CD14-positive monocyte (primary cell): ENCODE results near the gene FBXO2. TPM values are rescaled to one million over a fixed set of nuclear protein-coding genes. Genes with fewer than 3 reads are reported as not detected.

Experiments
- DNase-seq, 3 donors: peaks; one replicate each; pipeline ENCODE4 v3.0.0-alpha.2; 2011 to 2022
- H2AFZ ChIP-seq: 2 replicates; pipeline ENCODE4 v1.6.0; 2012; ENCODE audit warnings: mild to moderate bottlenecking, low read depth, low read length, inconsistent platforms; ENCODE audit not compliant: insufficient read depth, poor library complexity, severe bottlenecking
- H3K27ac ChIP-seq, 2 donors: 1 replicate in 1 of 2; 2 replicates in 1 of 2; pipeline ENCODE4 v1.5.1; 2012 to 2013; ENCODE audit warnings: low read length in 2 of 2, control low read depth in 1 of 2, inconsistent platforms in 1 of 2, low read depth in 1 of 2, mild to moderate bottlenecking in 1 of 2
- H3K27me3 ChIP-seq, 2 donors: one replicate each; pipeline versions ENCODE4 v1.6.0 to v1.6.1; 2011 to 2013; ENCODE audit warnings: low read length in 2 of 2; ENCODE audit not compliant: control insufficient read depth in 2 of 2, insufficient read depth in 2 of 2
- H3K36me3 ChIP-seq, 2 donors: replicated peaks in 1 of 2; 1 replicate in 1 of 2; 2 replicates in 1 of 2; pipeline versions ENCODE4 v1.5.1 to v1.6.1; 2012 to 2013; ENCODE audit warnings: low read length in 2 of 2, control low read depth in 1 of 2, inconsistent platforms in 1 of 2, mild to moderate bottlenecking in 1 of 2; ENCODE audit not compliant: insufficient read depth in 2 of 2, control insufficient read depth in 1 of 2
- H3K4me1 ChIP-seq, 2 donors: 1 replicate in 1 of 2; 2 replicates in 1 of 2; pipeline versions ENCODE4 v1.5.1 to v1.6.1; 2012 to 2013; ENCODE audit warnings: low read length in 2 of 2, control low read depth in 1 of 2, inconsistent platforms in 1 of 2, mild to moderate bottlenecking in 1 of 2, moderate library complexity in 1 of 2; ENCODE audit not compliant: insufficient read depth in 2 of 2, control insufficient read depth in 1 of 2
- H3K4me2 ChIP-seq: replicated peaks from 2 replicates; pipeline ENCODE3; 2012; ENCODE audit warnings: low read length, moderate library complexity, mild to moderate bottlenecking; ENCODE audit not compliant: poor library complexity, severe bottlenecking; ENCODE audit errors: extremely low read depth
- H3K4me3 ChIP-seq, 3 experiments: fragments of 200-600 bp in 1 of 3; sonication (generic) in 1 of 3; replicated peaks in 1 of 3; 1 replicate in 2 of 3; 2 replicates in 1 of 3; pipeline ENCODE4 v1.5.1; 2011 to 2013; ENCODE audit warnings: low read length in 3 of 3, mild to moderate bottlenecking in 3 of 3, control low read depth in 2 of 3, low read depth in 2 of 3, inconsistent platforms in 1 of 3, moderate library complexity in 1 of 3
- H3K79me2 ChIP-seq: 2 replicates; pipeline ENCODE4 v1.6.0; 2012; ENCODE audit warnings: mild to moderate bottlenecking, control low read depth, inconsistent platforms, low read length, moderate library complexity; ENCODE audit not compliant: insufficient read depth
- H3K9ac ChIP-seq: 2 replicates; pipeline ENCODE4 v1.6.0; 2017; ENCODE audit warnings: low read length, mild to moderate bottlenecking; ENCODE audit not compliant: insufficient read depth, poor library complexity, severe bottlenecking
- H3K9me3 ChIP-seq, 2 donors: replicated peaks in 1 of 2; 1 replicate in 1 of 2; 2 replicates in 1 of 2; pipeline versions ENCODE4 v1.5.1 to v1.6.1; 2012 to 2013; ENCODE audit warnings: low read length in 2 of 2, control low read depth in 1 of 2; ENCODE audit not compliant: control insufficient read depth in 1 of 2, insufficient read depth in 1 of 2
- H4K20me1 ChIP-seq: 2 replicates; pipeline ENCODE4 v1.6.0; 2012; ENCODE audit warnings: mild to moderate bottlenecking, low read length, control low read depth, moderate library complexity; ENCODE audit not compliant: insufficient read depth
- H3K27ac Mint-ChIP-seq, 7 donors: one replicate each; pipeline ENCODE4 v1.8.0; 2020; ENCODE audit warnings: mild to moderate bottlenecking in 7 of 7, mixed read lengths in 7 of 7, moderate library complexity in 6 of 7, inconsistent platforms in 2 of 7
- H3K27me3 Mint-ChIP-seq, 3 donors: one replicate each; pipeline ENCODE4 v1.8.0; 2021 to 2022; ENCODE audit warnings: low read depth in 3 of 3, mild to moderate bottlenecking in 3 of 3, mixed read lengths in 3 of 3, moderate library complexity in 3 of 3, inconsistent platforms in 1 of 3
- H3K36me3 Mint-ChIP-seq, 2 donors: one replicate each; pipeline ENCODE4 v1.8.0; 2020; ENCODE audit warnings: mixed read lengths in 2 of 2, inconsistent platforms in 1 of 2, mild to moderate bottlenecking in 1 of 2
- H3K4me1 Mint-ChIP-seq: one replicate; pipeline ENCODE4 v1.8.0; 2020; ENCODE audit warnings: mild to moderate bottlenecking, mixed read lengths
- H3K4me3 Mint-ChIP-seq, 2 donors: one replicate each; pipeline ENCODE4 v1.8.0; 2020; ENCODE audit warnings: mild to moderate bottlenecking in 2 of 2, mixed read lengths in 2 of 2, moderate library complexity in 1 of 2
- H3K9me3 Mint-ChIP-seq, 7 donors: one replicate each; pipeline ENCODE4 v1.8.0; 2020 to 2022; ENCODE audit warnings: mixed read lengths in 7 of 7, mild to moderate bottlenecking in 6 of 7, moderate library complexity in 6 of 7, inconsistent platforms in 2 of 7
- CTCF ChIP-seq: fragments of 200-600 bp; IDR thresholded peaks from one replicate; pipeline ENCODE4 v1.8.0; 2022; ENCODE audit warnings: antibody characterized with exemption, mild to moderate bottlenecking
- WGBS: methylation state at CpG from one replicate; pipeline ENCODE4 v1.1.5; 2013; ENCODE audit warnings: missing lambda C conversion rate; ENCODE audit not compliant: insufficient coverage; 5-methylcytosine and 5-hydroxymethylcytosine counted together
- intact Hi-C, 2 donors: fragments of 100-400 bp; cut with micrococcal nuclease; formaldehyde crosslinking; loops; one replicate each; pipeline versions ENCODE4 v1.15.0 to v1.15.1; 2023
- polyA plus RNA-seq, 3 donors: library from polyadenylated mRNA; depleted of rRNA in 1 of 3; unstranded in 2 of 3; stranded (reverse) in 1 of 3; fragments of 300-500 nt in 2 of 3; fragments of >200 nt in 1 of 3; fragmentation: Illumina TruSeq in 2 of 3; gene quantifications; 1 replicate in 2 of 3; 2 replicates in 1 of 3; pipeline ENCODE4 v1.2.3, GENCODE V29; 2012 to 2021

The FBXO2 gene
- polyA plus RNA-seq, 3 donors = 0.08 TPM; not detected in 2

DNA sequence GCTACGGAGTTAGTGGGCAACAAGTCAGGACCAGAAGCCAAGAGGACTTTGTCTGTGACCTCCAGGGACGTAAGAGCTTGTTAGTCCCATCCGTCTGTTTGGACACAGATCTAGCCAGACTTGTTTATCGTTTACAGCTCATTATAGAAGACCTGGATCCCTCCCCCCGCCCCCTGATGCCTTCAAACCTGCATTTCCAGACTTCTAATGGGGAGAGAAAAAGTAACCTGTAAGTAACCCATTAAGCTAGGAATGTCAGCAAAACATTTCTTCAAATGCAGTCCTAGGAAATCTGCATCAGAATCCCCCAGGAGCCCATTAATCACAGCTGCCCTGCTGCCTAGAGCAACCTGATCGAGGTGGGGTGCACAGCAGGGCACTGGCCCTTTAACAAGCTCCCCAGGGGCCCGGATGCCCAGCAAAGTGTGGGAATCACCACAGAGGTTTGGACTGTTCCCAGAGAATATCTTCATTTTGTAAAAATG, 28.1 kb upstream of the FBXO2 start:
- Histone ChIP-seq H3K4me2 (no peak overlapping the region), H3K9ac (no peak overlapping the region), H3K4me3 (no peak overlapping the region), H3K27me3 (peaks cover 0 to 7% of the 10 kb centered on the region in 2 donors), H4K20me1 (no peaks in the 10 kb centered on the region), H3K9me3 (no peaks in the 10 kb centered on the region), H3K79me2 (peaks cover 6% of the 10 kb centered on the region), H3K27ac (no peak overlapping the region), H3K4me1 (peaks cover 11 to 25% of the 10 kb centered on the region in 2 donors), H2AFZ (peak overlapping the region; percentile 88), H3K36me3 (peaks cover 0 to under 1% of the 10 kb centered on the region in 2 donors)
- Mint-ChIP-seq H3K4me3 (peak overlapping the region in 1 of 2 donors; percentile 51), H3K27ac (no peak overlapping the region), H3K9me3 (peaks cover 0 to 3% (median 0%) of the 10 kb centered on the region in 7 donors), H3K36me3 (peaks cover 4 to 11% of the 10 kb centered on the region in 2 donors), H3K4me1 (peaks cover 21% of the 10 kb centered on the region), H3K27me3 (peaks cover 0 to 22% (median 10%) of the 10 kb centered on the region in 3 donors)
- intact Hi-C loops = no loop called here
- no peak for TF ChIP-seq CTCF
- DNase-seq = no peak
- 72% methylated on average over 4 of the region's 7 CpGs for WGBS

DNA sequence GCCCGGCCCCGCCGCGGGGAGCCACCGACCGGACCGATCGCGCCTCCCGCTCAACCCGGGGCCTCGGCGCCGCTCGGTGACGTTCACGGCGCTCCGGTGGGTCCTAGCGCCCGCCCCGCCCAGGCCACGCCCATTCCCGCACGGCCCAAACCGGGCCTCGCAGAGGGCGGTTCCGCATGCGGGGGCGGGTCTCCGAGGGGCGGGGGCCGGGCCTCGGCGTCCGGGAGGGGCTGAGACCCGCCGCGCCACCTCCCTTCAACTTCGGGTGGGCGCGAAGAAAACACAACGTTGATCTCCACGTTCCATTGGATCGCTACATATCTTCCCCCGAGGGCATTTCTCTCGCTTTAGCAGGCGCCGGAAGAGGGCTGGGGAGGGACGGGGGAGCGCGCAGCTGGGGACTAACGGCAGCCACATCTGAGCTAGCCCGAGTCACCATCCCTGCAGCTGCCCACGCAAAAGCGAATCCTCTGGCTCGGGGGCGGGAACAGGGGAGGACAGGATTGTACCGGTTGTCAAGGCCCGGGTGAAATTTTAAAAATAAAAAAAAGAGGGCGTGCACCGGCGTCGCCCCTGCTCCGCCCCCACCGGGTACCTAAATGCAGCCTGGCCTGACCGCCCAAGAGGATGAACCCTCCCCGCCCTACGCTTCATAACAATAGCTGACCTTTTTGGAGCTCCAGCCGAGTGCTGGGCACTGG, 27.0 kb upstream of the FBXO2 start, which contains the start of gene MAD2L2:
Gene MAD2L2 (minus strand): TSS at position 78 of the 701 bp plus-strand sequence. CDS start 547 bp downstream, outside the sequence.
- peaks cover 4 to 20% of the 10 kb centered on the region in 2 donors for H3K36me3 Mint-ChIP-seq
- intact Hi-C loops = no loop called here
- TF ChIP-seq CTCF = no peak
- H3K4me1 Mint-ChIP-seq = peaks cover 21% of the 10 kb centered on the region
- Histone ChIP-seq H3K9me3 (no peaks in the 10 kb centered on the region), H3K4me1 (peaks cover 11 to 25% of the 10 kb centered on the region in 2 donors), H3K36me3 (peaks cover 0 to 11% of the 10 kb centered on the region in 2 donors), H3K27me3 (peaks cover 0 to 7% of the 10 kb centered on the region in 2 donors), H3K79me2 (peaks cover 6% of the 10 kb centered on the region), H2AFZ (peak within 1 kb of the TSS; percentile 88), H3K27ac (peak within 1 kb of the TSS; percentile 29 to 68), H3K9ac (peak within 1 kb of the TSS; percentile 78), H3K4me2 (peak within 1 kb of the TSS; percentile 92), H3K4me3 (peak within 1 kb of the TSS; percentile 58 to 94 (median 92)), H4K20me1 (no peaks in the 10 kb centered on the region)
- peaks cover 0 to 18% (median 10%) of the 10 kb centered on the region in 3 donors for H3K27me3 Mint-ChIP-seq
- WGBS = under 1% methylated on average over 66 of the region's 71 CpGs
- H3K4me3 Mint-ChIP-seq = peak within 1 kb of the TSS; percentile 88 to 92
- H3K9me3 Mint-ChIP-seq = peaks cover 0 to 3% (median 0%) of the 10 kb centered on the region in 7 donors
- DNase-seq = peak; percentile 67 to 76 (median 71)
- H3K27ac Mint-ChIP-seq = peak within 1 kb of the TSS in 6 of 7 donors; percentile 76 to 91 (median 86)
